EL (cell line): ENCODE results near the gene ATAD5.
A peak's percentile ranks its signal among the peaks of the same experiment; 100 is the strongest.
"Not testable (repeated sequence)": the region's sequence is repeated elsewhere in the genome, so short reads cannot be mapped to it uniquely, and the experiment has no call there.

Experiments
- DNase-seq: peaks from one replicate; pipeline ENCODE4 v3.0.0-alpha.2; 2016

ATAD5 gene

DNA sequence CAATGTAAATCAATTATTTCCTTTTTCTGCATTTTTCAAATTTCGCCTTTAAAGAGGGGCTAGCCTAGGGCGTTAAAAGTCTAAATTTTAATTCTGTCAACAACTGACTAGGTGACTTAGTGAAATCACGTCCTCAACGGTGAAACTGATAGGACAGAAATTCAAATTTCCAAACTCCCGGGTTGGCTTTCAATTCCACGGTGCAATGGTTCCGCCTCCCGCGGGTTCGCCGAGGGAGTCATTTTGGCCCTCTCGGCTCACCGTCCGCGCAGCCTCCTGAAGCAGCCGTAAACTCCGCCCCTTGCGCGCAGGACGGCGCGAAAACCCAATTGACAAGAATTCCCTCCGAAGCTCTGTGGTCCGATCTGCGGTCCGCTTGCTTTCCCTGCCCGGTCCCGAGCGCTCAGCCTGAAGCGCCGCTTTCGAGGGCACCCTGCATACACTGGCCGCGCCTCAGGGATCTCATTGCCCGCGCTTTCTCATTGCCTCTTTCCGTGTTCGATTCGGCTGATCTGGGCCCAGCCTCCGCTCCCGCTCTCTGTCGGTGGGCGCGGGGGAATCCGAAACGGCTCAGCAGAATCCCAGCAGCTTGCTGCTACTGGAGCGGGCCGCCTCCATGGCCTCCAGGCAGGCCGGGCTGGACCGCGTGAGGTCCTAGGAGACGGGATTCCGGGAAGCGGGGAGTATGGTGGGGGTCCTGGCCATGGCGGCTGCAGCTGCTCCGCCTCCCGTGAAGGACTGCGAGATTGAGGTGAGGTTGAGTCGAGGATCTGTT, at the start of gene ATAD5:
Gene ATAD5 (plus strand): TSS at position 304 of the 775 bp plus-strand sequence. CDS start 382 bp downstream, at position 686.
- DNase-seq = peak; percentile 91

DNA sequence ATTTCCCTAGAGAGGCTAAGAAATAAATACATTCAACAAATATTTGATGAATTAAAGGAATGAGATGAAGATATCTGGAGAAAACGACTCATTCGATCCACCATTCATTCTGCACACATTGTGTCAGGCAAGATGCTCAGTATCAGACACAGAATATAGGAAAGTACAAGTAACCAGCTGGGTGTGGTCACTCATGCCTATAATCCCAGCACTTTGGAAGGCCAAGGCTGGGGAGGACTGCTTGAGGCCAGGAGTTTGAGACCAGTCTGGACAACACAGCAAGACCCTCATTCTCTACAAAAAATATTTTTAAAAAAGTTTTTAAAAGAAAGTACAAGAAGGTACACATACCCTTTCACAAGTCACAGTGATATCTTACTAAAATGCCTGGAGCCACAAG, 49.6 kb upstream of the ATAD5 start:
- DNase-seq = peak; percentile 21

- DNase-seq = peak; percentile 45
Observed at GRCh38 chr17:30788918-30789317, 42.8 kb upstream of the ATAD5 start.

- DNase-seq = no peak
Observed at GRCh38 chr17:30790279-30790678, 41.5 kb upstream of the ATAD5 start.

DNA sequence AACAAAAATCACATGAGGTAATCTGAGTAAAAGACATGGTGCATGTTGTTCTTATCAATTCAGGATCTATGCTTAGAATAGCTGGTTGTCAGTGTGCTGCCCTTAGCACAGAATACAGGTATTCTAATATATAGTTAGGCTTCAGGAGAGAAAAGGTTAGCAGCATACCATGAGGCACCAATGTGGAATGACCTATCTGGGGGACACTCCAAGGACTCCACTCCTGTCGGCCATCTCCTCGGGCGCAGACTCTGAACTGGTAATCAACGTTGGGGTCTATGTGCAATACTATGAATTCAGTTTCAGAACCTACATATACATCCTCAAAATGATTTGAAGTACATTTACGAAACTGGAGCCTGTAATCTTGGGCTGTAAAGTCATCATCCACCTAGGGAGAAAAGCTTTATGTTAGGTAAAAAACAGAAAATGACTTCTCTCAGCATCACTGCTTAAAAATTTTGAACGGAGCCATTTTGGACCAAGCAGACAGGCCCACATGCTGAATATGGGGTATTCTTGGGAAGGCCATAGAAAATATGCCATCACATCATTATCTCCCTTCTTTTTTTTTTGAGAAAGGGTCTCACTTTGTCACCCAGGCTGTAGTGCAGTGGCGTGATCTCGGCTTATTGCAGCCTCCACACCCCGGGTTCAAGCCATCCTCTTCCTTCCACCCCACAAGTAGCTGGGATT, 38.3 kb upstream of the ATAD5 start:
- no peak for DNase-seq

DNA sequence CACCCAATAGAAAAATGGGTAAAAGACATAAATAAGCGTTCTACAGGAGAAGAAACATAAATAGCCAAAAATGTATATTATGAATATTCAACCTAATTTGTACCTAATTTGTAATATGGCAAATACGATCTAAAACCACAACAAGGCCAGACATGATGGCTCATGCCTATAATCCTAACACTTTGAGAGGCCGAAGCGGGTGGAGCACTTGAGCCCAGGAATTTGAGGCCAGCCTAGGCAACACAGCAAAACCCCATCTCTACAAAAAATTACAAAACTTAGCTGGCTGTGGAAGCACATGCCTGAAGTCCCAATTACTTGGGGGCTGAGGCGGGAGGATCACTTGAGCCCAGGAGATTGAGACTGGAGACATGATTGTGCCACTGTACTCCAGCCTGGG, 37.4 kb upstream of the ATAD5 start:
- no peak for DNase-seq

- DNase-seq = no peak
Observed at GRCh38 chr17:30796016-30796415, 35.8 kb upstream of the ATAD5 start.

DNA sequence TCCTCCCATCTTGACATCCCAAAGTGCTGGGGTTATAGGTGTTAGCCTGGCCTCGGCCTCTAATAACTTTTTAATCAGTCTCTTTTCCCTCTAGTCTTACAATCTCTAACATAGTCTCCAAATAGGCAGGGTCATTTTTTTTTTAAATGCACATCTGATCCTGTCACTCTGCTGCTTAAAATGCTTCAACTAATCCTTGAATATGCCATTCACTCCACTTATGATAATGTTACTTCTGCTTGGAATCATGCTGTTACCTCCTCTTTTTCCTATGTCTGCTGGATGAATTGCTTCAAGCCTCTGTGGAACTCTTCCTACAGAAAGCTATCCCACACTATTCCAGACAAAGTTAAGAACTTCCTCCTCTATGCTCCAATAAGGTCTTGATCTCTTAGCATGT, 30.1 kb upstream of the ATAD5 start:
- no peak for DNase-seq

DNA sequence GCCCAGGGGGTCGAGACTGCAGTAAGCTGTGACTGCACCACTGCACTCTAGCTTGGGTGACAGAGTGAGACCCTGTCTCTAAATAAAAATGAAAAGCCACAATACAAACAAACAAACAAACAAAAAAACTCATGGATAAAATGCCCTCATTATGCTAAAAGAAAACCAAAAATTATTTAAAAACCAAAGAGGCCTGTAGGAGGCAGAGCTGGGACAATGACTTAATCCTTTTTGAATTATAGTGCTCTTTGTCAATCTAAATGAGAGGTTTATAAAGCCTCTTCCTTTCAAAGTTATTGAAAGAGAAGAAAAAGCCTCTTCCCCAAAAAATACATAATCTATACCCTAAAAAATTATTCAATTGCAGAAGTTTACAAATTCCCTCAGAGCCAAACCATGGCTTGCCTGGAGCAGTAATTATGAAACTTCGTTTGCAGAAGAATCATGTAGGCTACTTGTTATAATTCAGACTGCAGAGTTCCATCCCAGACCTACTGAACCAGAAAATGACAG, 25.8 kb upstream of the ATAD5 start:
- no peak for DNase-seq

DNA sequence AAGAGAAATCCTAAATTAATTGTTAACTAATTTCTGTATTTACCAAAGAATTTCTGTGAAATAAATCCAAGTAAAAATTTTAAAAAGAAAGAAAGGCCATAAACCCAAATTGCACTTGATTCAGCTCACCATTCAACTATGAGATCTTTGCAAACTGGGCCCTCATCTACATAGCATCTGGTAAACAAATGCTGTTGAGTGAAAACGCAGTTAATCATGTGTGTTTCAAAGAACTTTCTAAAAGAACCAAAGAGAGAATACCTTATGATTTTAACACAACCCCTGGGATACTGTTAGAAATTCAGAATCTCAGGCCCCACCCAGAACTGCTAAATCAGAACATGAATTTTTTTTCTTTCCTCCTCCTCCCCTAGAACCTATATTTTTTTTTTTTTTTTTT, 23.9 kb upstream of the ATAD5 start:
- DNase-seq = no peak

- no peak for DNase-seq
Observed at GRCh38 chr17:30808785-30809286, 22.9 kb upstream of the ATAD5 start.

- no peak for DNase-seq
Observed at GRCh38 chr17:30809867-30810266, 21.9 kb upstream of the ATAD5 start.

- no peak for DNase-seq
Observed at GRCh38 chr17:30812218-30813177, 19.3 kb upstream of the ATAD5 start.

- DNase-seq = not testable (repeated sequence)
Observed at GRCh38 chr17:30814236-30814635, 17.5 kb upstream of the ATAD5 start.

- not testable (repeated sequence) for DNase-seq
Observed at GRCh38 chr17:30814860-30815259, 16.9 kb upstream of the ATAD5 start.

- DNase-seq = no peak
Observed at GRCh38 chr17:30816165-30816564, 15.6 kb upstream of the ATAD5 start.

DNA sequence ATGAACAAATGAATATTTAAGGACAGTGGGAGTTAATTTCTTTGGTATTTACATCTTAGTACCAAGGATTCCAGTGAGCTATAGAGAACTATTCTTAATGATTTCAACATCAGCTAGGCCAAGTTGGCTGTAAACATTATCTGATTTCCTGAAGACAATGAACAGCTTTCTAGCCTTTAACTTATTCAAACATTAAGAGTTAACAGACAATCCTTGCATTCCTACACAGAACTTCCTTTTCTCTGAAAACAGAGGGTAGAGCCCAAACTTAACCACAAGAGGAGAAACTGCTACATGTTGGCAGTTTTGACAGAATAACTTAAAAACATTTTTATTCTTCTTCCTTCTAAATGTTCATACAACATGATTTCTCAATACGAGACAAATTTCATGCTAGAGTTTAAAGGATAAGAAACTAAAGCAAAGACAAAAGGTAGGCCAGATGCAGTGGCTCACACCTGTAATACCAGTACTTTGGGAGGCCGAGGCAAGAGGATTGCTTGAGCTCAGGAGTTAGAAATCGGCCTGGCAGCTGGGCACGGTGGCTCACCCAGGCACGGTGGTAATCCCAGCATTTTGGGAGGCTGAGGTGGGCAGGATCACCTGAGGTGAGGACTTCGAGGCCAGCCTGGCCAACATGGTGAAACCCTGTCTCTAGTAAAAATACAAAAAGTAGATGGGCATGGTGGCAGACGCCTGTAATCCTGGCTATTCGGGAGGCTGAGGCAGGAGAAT, 11.6 kb upstream of the ATAD5 start:
- no peak for DNase-seq

DNA sequence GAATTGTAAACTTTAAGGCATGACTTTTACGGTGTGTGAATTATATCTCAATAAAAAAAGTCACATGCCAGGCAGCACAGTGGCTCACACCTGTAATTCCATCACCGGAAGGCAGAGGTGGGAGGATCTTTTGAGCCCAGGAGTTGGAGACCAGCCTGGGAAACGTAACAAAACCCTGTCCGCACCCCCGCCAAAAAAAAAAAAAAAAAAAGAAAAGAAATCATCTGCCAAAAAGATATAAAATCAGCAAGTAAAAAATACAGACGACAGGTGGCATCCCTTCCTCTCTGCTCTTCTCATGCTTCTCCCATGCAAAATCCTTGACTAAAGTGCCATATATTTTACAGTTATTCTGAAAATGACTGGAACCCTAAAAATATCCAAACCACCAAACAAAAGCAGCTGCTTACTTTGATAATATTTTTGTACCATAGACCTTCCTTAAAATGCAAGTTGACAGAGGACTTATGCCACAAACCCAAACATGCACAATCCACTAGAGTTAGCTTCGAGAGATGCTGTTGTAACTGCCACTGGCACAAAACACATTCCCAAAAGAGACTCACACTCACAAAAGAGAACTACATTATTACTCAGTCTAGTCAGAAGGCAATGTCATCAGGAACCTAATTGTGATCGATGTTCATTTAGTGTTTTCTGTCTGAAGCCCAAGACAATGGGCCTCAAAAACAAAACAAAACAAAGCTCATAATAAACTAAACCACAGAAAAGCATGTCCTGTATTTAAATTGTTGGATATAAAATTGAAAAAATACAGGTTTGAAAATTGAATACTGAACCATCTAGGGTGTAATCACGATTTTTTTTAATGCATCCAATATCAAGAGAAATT, 9.7 kb upstream of the ATAD5 start:
- DNase-seq = no peak

DNA sequence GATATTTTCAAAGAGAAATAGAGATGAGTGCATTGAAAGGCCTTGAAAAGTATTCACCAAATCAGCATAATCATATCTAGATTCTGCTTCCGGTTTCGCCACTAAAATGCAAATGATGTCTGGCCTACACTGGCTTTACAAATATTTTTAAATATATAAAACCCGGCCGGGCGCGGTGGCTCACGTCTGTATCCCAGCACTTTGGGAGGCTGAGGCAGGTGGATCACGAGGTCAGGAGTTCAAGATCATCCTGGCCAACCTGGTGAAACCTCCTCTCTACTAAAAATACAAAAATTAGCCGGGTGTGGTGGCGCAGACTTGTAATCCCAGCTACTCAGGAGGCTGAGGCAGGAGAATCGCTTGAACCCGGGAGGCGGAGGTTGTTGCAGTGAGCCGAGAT, 8.8 kb upstream of the ATAD5 start:
- not testable (repeated sequence) for DNase-seq

DNA sequence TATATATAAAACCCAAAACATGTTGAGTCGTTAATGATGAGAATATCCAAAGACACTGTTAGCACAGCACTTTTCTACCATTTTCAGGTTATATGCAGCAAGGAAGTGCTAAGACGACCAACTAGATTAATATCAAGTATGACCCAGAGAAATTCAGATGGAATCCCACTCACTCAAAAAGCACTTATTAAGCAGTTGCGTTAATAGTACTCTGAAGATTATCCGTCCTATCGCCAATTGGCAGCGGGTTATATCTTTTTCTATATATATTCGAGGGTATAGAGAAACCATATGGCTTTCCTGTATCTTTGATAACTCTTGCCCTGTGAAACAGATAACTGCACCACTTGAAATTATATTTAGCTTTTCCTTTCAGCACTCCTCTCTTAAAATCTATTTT, 8.3 kb upstream of the ATAD5 start:
- DNase-seq = no peak

GRCh38 chr17:30824002-30824355, 7.8 kb upstream of the ATAD5 start:
- peak; percentile 32 for DNase-seq
